GM19397 (cell line): ENCODE data around the gene MYO10.
"Not testable (repeated sequence)": the region's sequence is repeated elsewhere in the genome, so short reads cannot be mapped to it uniquely, and the experiment has no call there.

Source experiments
- ATAC-seq: cut with Tn5 transposase; IDR thresholded peaks from one replicate; pipeline ENCODE4 v1.9.1; 2021; ENCODE audit warnings: mild to moderate bottlenecking, moderate library complexity; ENCODE audit not compliant: unreplicated experiment

The MYO10 gene

DNA sequence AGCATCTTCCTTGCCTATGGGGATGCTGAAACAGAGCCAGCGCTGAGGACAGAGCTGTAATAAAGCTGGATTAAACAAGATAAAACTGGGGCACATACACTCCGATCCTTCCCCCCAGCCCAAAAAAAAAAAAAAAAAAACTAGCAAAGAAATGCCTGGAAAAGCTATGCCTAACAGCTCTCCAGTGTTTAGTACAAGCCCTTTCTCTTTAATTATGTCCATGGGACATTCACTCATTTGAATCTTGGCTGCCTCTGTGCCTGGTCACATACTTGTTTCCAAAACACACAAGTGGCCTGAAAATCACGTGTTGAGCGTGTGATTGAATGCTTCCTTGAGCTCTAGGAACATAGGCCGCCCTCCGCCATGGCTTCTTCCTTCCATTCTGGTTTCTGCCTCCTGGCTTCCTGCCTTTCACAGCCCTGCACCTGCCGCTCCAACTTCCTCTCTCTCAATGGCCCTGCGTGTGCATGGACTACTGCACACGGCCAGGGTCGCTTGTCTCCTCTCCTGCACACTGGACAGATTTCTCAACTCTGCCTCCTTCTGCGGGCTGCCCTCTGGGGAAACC lies 208.2 kb downstream of the MYO10 start:
- no peak for ATAC-seq

DNA sequence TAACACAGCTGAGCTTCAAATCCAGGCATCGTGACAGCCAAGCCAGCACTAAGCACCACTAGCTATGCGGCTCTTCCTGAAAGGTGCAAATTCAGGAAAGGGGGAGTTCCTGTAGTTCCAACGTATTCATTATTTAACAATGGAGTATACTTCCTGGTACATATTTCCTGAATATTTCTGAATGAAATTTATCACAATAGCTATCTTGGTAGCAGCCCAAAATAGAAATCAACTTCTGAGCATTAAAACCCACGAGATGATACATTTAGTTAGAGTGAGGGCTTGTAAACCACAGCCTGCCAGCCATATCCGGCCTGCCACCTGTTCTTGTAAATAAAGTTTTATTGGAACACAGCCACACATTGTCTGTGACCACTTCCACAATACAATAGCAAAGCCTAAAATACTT lies 209.5 kb downstream of the MYO10 start:
- no peak for ATAC-seq

DNA sequence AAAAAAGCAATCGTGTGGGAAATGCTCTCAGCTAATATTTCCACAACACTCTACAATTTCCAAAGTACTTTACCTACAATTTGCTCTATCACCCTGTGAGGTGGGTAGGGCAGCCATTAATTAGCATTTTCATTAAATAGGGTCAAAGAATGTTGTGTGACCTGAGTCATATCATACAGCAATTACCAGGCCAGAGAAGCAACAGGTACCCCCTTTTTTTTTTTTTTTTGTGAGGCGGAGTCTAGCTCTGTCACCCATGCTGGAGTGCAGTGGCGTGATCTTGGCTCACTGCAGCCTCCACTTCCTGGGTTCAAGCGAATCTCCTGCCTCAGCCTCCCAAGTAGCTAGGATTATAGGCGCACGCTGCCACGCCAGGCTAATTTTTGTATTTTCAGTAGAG lies 210.5 kb downstream of the MYO10 start:
- ATAC-seq, result no peak

DNA sequence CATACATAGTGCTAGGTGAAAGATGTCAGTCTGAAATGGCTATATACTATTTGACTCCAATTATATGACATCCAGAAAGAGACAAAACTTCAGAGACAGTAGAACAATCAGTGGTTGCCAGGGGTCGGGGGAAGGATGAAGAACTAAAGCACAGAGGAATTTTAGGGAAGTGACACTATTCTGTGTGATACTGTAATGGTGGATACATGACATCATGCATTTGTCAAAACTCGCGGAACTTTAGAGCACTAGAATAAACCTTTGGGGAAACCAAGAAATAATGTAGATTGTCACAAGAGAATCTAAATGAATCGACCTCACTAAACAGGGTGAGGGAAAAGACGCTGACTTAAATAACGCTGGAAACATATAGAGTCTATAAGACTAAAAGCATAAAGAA lies 212.3 kb downstream of the MYO10 start:
- no peak for ATAC-seq

DNA sequence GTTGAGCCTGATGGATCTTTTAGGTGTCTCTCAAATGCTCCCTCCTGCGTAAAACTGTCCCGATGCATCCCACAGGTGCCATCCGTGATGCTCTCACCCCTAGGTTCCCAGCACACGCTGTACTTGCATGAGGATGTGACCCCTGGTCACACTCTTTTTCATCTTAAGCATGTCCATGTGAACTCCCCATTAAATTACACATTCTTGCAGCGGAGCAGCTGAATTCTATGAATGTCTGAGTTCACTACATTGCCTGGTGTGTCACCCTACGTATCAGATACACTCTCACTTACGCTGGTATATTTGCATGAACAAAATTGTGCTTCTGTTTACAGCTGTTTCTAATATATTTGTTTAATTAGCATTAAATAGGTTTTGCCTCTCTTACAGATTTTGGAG lies 214.0 kb downstream of the MYO10 start:
- no peak for ATAC-seq

DNA sequence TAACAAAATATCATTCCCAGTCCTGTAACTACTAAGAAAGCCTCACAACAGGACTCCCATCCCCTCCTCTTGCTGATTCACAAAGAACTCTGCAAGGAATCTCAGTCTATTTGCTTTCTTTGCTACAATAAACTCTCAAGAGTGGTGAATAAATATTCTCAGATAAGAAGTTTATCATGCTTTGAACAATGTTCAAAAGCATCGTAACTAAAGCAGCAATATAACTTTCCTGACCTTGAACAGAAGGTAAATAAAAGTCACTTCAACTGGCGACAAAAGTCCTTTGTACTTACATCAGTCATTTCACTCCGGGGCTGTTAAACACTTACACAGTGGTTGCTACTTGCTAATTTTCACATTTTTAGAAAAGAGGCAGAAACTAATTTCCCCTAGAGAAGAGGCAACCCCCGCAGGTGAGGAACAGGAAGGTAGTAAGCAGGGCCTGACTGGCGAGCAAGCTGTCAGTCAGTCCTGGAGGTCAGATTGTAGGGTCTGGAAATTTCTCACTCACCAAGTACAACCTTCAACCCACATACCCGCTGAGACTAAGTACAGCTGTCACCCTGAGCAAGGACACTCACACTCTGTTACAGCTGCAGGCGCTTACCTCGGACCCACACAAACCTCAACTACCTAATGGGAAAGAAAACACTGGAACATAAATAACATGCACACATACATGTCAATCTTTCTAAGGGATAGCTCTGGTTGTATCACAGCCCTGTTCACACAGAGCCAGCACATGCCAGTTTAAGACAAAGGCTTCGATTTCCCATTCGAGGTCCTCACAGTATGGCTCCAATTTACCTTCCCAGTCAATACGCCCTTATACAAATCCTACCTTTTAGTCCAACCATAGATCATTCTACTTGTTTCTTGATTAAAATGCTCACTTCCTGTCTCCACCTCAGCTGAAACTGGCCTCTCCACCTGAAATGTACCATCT lies 214.7 kb downstream of the MYO10 start:
- no peak for ATAC-seq

DNA sequence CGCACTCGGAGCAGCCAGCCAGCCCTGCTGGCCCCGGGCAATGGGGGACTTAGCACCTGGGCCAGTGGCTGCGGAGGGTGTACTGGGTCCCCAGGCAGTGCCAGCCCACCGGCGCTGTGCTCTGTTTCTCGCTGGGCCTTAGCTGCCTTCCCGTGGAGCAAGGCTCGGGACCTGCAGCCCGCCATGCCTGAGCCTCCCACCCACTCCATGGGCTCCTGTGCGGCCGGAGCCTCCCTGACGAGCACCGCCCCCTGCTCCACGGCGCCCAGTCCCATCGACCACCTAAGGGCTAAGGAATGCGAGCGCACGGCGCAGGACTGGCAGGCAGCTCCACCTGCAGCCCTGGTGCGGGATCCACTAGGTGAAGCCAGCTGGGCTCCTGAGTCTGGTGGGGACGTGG lies 218.1 kb downstream of the MYO10 start:
- ATAC-seq, result not testable (repeated sequence)

DNA sequence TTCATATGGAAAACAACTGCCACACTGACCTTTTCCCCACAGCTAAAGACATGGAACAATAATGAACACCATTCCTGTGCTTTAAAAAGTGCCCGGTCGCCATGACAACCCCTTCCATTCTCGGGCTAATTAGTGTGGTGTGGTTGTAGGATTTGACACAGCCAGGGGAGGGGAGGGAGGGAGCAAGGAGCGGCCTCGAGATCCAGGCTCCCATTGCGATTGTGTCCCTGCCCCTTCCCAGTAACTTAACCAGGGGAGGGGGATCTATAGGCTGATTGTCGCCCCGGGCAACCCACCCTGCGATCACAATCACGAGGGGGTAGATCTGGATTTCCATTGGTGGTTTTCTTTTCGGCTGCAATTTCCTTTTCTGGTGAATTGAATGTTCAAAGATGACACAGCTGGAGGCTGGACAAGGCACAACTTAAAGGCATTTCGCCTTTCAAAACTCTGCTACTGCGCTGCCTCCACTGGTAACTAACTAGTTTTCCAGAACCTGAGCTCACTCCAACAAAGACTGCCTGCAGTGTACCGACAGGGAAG lies 222.6 kb downstream of the MYO10 start:
- ATAC-seq, result no peak

DNA sequence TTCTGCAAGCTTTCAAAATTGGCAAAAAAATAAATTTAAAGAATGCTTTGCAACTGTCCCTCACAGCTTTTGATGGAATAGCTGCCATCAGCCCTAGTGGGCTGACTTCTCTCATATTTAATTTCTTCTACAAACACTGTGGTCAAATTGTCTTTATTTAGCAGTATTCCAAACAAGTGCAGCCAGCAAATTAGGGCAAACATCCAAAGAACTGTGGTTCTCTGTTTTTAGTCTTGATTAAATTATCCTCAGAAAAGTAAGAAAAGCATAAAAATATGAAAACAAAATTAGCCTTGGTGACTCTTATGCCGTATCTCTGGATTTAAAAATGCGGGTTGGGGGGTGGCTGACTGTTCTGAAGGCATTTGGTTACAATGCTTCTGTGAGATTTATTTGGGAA lies 223.5 kb downstream of the MYO10 start:
- ATAC-seq, result no peak

DNA sequence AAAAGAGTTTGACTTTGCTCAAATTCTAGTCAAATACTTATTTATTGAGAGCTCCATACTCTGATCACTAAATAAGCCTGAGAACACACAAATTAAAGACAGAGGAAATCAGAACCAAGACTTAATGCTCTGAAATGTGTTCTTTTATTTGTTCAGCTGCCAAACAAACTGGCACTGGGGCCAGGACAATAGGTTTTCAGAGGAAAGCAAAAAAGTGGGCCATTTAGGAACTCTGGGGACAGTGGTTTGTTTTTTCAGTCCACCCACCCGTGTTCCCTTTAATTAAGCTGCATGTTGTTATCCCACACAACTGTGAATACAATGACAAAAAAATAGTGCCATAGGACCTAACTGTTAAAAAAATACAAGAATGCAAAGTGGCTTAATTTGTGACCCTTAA lies 223.9 kb downstream of the MYO10 start:
- ATAC-seq, result no peak

DNA sequence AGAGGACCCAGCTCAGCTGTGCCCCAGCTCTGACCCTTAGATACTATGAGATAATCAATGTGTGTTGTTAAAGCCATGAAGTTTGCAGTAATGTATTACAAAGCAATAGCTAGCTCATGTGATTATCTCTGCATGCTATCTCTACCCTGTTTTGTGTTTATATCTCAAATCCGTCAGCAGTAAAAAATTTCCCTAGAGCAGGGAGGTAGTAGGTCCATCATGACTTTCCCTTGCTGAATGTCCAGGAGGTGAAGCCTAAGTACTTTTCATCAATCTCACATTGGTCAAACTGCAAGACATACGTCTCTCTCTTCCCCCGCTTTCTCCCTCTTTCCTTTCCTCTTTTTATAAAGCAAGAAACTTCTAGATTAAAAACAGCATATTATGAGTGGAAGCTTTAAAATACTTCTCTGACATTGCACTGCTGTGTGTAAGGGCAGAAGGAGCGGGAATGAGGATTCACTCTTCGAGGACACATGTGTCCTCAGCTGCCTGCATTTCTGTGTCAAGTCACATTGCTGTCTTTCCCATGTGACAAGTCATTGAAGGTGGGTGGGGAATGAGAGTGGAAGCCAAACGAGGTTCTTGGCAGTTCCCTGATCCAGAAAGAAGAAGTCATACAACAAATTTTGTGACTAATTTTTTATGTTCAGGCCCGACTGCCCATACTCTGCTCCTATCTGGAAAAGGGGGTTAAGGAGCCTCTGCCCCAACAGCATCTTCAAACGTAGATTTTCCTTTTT lies 226.2 kb downstream of the MYO10 start:
- no peak for ATAC-seq

DNA sequence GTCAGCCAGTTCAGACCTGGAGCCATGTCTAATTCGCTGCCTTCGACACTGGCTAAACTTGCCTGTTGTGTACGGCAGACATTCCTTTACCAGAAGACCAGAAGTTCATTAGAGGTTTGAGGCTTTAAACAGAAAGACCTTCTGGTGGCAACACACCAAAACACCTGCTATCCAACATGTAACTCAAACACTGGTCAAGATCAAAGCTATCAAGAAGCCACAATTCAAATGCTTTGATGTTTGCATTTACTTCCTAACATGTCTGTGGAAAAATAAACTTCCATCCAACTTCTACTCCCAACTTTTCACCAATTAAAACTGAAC lies 228.3 kb downstream of the MYO10 start:
- ATAC-seq, result no peak

DNA sequence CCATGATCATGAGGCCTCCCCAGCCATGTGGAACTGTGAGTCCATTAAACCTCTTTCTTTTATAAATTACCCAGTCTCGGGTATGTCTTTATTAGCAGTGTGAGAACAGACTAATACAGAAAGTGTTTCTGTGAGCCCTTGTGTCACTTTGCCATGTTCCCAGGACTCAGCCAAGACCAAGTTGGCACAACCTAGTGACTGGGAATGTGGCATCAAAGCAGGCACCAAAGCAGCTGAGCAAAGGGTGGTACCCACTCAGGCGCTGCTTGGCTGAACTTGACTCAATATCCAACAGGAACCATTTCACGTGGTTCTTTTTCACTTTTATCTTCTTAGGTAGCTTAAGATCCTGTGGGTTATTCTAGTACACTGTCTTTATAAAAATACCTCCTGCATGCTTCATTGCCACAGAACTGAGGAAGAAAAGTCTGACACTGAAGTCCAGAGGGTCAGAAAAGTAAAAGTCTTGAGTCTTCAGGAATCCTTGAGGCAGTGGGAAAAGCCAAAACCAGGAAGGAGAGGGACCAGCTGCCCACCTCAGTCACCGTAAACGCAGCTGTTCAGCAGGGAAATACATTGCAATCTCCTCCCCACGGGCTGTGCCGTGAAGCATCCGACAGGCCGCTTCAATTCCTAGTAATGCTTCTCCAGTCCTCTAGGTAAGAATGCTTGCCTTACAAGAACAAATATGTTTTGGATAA lies 228.8 kb downstream of the MYO10 start:
- no peak for ATAC-seq

DNA sequence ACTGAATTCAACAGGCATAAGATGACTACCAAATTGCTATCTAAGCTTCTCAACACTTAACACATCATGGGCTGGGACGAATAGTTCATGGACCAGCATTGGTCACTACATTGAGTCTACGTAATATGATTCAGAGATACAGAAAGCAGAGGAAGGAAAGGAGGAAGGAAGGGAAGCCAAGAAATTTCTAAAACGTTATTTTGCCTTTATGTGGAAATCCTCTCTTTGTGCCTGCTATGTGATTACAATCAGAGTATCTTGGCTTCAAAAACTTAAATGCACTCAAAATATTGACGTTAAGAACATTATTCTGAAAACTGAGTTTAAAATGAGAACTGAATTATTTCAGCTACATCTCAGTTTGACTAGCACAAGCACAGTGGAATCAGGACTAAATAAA lies 231.1 kb downstream of the MYO10 start:
- ATAC-seq, result no peak

DNA sequence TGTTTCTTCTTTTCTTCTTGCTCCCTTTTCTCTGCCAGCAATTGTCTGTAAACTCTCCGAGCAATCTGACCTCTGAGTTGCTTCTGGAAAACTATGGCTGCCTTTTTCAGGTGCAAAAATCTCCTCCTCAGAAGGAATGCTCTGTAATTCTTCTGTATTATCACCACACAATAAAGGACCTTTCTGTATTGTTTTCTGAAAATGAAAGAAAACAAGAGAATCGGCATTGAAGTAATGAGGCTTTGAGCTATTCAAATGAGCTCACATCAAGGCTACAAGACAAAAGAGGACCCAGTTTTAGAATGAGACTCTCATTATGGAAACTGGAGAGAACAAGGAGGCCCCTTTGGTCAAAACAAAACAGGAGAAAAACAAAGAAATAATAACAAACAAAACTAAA lies 233.1 kb downstream of the MYO10 start:
- ATAC-seq, result no peak

DNA sequence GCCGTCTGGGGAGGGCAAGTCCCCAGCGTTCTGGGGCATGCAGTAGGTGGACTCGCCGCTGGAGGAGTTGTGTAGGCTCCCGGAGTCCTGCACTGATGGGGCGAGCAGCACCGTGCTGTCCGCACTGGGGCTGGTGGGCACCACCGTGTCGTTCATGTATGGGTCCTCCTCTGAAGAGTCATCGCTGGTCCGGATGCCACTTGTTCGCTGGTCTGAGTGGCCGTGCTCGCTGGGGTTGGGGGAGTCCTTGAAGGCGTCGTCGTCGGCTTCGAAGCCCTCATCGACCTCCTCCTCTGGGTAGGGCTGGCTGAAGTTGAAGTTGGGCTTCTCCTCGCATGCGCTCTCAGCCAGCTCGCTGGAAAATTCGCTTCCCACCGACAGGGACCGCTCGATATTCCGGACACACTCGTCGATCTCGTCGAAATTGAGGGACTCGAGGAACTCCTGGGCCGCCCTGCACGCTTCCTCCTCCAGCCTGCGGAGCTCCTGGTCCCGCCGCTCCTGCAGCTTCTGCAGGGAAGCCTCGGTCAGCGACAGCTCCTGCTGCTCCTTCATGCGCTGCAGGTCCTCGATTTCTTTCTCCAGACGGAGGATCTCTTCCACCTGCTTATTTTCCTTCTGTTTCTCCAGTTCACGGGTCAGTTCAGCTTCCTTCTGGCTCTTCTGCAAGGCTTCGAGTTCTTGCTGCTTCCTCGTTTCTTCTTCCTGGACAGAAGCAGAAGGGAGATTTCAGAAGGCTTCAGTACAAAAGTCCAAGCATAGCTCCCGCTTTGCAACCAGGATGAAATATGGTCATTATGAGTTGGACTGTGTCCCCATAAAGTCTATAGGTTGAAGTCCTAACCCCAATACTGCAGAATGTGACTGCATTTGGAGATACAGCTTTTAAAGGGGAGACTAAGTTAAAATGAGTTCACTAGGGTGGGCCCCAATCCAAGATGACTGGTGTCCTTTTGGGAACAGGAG lies 234.7 kb downstream of the MYO10 start:
- no peak for ATAC-seq

DNA sequence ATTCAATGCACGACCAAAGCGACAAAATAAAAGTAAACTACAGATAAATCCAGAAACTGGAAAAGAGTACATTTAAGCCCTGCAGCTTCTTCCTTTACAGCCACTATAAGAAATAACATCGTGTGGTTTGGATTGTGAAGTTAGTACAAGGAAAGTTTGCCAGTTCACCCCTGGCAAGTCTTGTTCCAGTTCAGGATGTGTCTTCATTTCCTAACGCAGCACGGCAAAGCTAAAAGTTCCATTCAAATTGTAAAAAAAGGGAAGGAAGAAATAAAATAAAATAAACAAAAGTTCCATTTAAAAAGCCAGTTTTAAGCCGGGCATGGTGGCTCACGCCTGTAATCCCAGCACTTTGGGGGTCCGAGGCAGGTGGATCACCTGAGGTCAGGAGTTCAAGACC lies 236.0 kb downstream of the MYO10 start:
- ATAC-seq, result no peak

DNA sequence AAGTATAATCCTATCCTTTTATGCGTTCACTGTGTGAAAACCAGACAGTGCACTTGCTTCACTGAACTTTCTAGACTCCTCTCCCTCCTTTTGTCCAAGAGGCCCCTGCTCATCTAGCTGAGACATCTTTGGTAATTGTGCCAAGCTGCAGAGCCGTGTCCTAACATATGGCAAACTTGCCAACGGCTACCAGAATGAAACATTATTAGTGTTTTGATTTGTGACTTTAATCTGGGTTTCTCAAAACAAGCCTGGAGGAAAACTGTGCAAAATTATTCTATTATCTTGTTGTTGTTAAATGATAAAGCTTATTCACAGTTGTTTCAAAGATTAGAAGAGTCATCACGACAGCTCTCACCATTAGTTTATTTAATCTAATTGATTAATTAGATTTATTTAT lies 240.3 kb downstream of the MYO10 start:
- no peak for ATAC-seq

DNA sequence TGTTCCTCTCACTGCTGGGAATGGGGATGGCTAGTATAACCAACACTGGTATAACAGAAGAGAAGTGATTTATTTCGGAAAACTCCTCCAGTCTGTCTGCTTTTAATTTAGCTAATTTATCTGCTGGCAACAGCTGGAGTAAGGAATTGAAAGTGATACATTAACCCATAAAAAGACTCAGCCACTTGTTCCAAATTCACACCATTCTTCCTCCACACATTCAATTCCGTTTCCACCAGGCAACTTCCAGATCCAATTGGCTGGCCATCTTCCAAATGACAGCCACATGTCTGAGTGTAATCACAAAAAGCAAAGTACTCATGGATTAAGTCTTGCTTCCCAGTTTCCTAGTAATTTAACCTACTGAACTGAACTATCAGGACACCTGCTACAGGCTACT lies 242.2 kb downstream of the MYO10 start:
- ATAC-seq, result no peak

DNA sequence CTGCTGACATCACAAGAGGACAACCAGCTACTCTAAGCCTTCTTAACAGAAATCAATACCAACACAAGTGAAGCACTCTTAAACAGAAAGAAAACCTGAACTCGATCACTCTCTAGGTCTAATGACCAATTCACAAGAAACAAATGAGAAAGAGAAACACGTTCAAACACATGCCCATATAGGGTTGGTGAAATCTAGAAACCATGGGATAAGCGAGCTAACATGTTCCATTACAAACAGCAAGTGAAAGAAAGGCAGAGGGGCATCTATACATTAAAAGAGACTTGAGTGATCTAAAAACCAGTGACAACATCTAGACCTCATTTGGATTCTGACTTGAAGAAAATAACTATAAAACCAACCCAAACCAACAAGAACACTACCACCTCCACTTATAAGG lies 244.4 kb downstream of the MYO10 start:
- ATAC-seq, result no peak
